Vagina (tissue), 2 donors: ENCODE results near the gene ARHGEF11.

ENCODE experiments used
- POLR2A ChIP-seq, 2 donors: fragments of 450-650 bp; IDR thresholded peaks; one replicate each; pipeline ENCODE4 v1.6.1; 2017; ENCODE audit warnings: antibody characterized with exemption in 2 of 2, mild to moderate bottlenecking in 2 of 2, moderate library complexity in 2 of 2
- POLR2AphosphoS5 ChIP-seq, 2 donors: sonication (generic); formaldehyde crosslinking; IDR thresholded peaks; one replicate each; pipeline ENCODE4 v1.9.0; 2017; ENCODE audit warnings: antibody characterized with exemption in 2 of 2, mild to moderate bottlenecking in 2 of 2, low read depth in 1 of 2; ENCODE audit not compliant: insufficient read depth in 1 of 2
- TF ChIP-seq, protein P1 (sequence below), 3 experiments: fragments of 450-650 bp in 2 of 3; fragments of 200-600 bp in 1 of 3; sonication (generic) in 1 of 3; IDR thresholded peaks; one replicate each; pipeline ENCODE4 v1.5.1; 2017 to 2019; ENCODE audit warnings: antibody characterized with exemption in 3 of 3, mild to moderate bottlenecking in 2 of 3, moderate library complexity in 2 of 3

DNA sequence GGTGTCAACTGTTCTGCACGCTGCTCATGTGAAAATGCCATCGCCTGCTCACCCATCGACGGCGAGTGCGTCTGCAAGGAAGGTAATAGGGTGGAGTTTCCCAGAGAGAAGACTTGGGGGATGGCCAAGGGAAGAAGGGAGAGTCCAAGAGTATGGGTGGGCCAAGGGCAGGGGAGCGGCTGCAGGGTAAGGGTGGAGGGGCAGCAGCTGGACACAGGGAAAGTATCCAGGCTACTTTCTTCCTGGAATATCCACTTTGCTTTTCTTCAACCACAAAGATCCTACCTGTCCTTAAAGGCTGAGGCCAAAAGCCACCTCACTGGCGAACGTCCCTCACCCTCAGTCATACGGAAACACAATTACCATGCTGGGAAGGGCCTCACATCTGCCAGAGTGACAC lies 136.6 kb downstream of the ARHGEF11 start:
- TF ChIP-seq, protein P1, sequence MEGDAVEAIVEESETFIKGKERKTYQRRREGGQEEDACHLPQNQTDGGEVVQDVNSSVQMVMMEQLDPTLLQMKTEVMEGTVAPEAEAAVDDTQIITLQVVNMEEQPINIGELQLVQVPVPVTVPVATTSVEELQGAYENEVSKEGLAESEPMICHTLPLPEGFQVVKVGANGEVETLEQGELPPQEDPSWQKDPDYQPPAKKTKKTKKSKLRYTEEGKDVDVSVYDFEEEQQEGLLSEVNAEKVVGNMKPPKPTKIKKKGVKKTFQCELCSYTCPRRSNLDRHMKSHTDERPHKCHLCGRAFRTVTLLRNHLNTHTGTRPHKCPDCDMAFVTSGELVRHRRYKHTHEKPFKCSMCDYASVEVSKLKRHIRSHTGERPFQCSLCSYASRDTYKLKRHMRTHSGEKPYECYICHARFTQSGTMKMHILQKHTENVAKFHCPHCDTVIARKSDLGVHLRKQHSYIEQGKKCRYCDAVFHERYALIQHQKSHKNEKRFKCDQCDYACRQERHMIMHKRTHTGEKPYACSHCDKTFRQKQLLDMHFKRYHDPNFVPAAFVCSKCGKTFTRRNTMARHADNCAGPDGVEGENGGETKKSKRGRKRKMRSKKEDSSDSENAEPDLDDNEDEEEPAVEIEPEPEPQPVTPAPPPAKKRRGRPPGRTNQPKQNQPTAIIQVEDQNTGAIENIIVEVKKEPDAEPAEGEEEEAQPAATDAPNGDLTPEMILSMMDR (IDR thresholded peaks at IDR 0.05), result no peak
- TF ChIP-seq POLR2A (IDR thresholded peaks at IDR 0.05), result no peak
- no peak for TF ChIP-seq POLR2AphosphoS5 (IDR thresholded peaks at IDR 0.05; ENCODE audit: insufficient read depth in 1 of 2, low read depth in 1 of 2)
